SK-N-DZ (cell line): Measurements from ENCODE around the gene DYNLL2.
A peak's percentile ranks its signal among the peaks of the same experiment; 100 is the strongest.
"Not testable (repeated sequence)": the region's sequence is repeated elsewhere in the genome, so short reads cannot be mapped to it uniquely, and the experiment has no call there.

ENCODE experiments used
- DNase-seq: peaks from one replicate; pipeline ENCODE4 v3.0.0-alpha.2; 2015; ENCODE audit warnings: low spot score

The DYNLL2 gene

GRCh38 chr17:58072862-58073261 is 10.4 kb upstream of the DYNLL2 start:
- DNase-seq: no peak

DNA sequence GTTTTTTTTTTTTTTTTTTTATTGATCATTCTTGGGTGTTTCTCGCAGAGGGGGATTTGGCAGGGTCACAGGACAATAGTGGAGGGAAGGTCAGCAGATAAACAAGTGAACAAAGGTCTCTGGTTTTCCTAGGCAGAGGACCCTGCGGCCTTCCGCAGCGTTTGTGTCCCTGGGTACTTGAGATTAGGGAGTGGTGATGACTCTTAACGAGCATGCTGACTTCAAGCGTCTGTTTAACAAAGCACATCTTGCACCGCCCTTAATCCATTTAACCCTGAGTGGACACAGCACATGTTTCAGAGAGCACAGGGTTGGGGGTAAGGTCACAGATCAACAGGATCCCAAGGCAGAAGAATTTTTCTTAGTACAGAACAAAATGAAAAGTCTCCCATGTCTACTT is 10.0 kb upstream of the DYNLL2 start:
- DNase-seq: not testable (repeated sequence)

- DNase-seq: not testable (repeated sequence)
Measured at GRCh38 chr17:58074406-58074805, 8.8 kb upstream of the DYNLL2 start.

- DNase-seq: no peak
Measured at GRCh38 chr17:58079300-58080033, 3.8 kb upstream of the DYNLL2 start.

DNA sequence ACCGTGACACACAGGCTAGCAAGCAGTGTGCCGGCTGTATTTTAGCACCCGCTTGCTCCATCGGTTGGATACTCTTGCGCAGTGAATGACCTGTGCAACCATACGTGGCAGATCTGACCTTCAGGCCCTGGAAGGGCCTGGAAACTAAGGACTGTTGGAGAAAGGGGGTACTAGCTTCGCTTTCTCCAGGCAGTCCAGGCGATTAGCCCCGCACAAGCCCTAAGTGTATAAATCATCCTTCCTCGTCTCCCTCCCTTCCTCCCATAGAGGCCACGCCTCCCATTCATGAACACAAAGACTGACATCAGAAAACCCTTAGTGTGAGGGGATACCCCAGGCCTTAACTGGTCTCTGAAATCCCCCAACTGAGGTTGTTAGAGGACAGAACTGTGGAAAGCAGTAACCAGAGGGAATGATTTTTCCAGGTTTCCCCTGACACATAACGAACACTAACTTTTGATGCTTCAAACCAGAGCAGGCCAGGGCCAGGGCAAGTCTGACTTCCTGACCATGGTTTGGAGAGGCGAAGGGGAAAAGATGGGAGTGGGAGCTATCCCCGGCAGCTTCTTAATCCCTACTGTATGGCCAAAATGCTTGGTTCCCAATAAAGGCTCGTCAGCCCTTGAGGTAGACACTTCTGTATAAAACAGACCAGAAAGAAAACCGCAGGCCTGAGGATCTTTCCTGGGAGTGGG is 1.4 kb upstream of the DYNLL2 start:
- peak; percentile 42 for DNase-seq

- no peak for DNase-seq
Measured at GRCh38 chr17:58082341-58082869, 814 bp upstream of the DYNLL2 start.

DNA sequence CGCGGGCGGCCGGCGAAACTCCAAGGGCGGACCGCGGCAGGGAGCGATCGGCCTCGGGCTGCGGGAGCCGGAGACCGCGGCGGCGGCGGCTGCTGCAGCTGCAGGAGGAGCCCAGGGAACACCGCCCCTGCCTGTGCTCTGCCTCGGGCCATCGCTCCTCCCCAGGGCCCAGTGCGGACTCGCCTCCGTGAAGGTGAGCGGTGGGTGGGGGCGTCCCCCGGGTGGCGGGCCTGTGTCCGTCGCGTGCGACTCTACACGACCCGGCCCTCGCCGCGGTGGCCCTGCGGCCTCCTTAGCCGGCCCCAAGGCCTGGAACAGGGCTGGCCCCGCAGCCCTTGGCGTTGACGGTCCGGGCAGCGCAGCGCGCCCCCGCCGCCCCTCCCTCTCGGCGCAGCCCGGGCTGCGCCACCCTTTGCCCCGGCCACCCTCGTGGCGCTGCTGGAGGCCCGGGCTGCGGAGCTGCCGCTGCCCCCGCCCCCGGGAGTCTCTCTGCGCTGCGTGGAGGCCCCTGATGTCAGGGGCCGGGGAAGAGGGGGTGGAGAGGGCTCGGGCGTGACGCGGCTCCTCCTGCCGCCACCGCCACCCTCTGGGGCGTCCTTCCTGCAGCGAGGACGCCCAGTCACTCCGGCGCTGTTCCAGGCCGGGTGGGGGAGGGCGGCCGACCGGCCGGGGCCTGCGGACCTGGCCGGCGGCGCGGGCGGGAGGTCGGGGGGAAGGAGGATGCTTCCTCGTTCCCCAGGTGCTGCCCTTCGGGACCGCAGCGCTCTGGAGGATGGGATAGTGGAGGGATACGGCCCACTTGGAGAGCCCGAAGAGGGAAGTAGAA is 485 bp downstream of the DYNLL2 start:
- peak; percentile 28 for DNase-seq

DNA sequence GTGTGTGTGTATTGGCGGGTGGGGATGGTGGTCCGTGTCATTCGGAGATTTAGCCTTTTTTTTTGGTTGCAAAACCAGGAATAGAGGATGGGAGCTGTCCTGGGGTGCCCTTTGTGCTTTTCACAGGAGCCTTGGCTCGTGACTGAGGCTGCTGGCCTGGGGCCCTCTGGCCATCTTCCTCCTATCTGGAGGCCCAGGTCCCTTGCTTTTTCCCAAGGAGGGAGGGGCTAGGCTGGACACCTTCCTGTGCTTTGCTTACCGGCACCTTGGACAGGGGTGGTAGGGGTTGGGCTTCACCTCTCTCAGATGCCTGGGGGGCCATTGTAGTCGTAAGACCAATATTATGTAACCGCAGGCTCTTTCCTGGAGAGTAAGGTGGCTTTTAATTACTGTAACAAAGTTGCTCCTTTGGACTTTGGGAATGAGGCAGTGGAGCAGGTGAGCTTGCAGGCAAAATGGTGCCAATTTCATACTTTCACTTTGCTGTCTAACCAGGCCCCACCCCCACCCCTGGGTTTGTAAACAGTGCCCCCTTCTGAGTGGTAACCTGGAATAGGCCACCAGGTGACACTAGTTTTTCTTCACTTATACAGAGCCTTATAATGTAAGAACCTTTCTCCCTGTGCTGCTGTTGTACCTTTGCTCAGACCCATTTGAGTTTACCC is 1.2 kb downstream of the DYNLL2 start:
- DNase-seq: peak; percentile 22

- no peak for DNase-seq
Measured at GRCh38 chr17:58085039-58085715, 2.0 kb downstream of the DYNLL2 start.

GRCh38 chr17:58086953-58087352 is 3.7 kb downstream of the DYNLL2 start:
- no peak for DNase-seq

- no peak for DNase-seq
Measured at GRCh38 chr17:58088624-58089023, 5.4 kb downstream of the DYNLL2 start.

DNA sequence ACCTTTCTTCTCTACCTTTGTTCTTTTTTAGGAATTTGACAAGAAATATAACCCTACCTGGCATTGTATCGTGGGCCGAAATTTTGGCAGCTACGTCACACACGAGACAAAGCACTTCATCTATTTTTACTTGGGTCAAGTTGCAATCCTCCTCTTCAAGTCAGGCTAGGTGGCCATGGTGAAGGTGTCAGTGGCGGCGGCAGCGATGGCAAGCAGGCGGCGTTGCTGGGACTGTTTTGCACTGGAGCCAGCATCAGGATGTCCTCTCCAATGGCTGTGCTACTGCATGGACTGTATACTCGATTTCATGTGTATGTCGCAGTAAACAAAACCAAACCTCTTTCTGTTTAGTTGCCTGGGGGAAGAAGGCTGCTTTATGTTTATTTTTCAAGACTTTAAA is 5.9 kb downstream of the DYNLL2 start:
- no peak for DNase-seq

GRCh38 chr17:58091024-58091567 is 7.9 kb downstream of the DYNLL2 start:
- no peak for DNase-seq

DNA sequence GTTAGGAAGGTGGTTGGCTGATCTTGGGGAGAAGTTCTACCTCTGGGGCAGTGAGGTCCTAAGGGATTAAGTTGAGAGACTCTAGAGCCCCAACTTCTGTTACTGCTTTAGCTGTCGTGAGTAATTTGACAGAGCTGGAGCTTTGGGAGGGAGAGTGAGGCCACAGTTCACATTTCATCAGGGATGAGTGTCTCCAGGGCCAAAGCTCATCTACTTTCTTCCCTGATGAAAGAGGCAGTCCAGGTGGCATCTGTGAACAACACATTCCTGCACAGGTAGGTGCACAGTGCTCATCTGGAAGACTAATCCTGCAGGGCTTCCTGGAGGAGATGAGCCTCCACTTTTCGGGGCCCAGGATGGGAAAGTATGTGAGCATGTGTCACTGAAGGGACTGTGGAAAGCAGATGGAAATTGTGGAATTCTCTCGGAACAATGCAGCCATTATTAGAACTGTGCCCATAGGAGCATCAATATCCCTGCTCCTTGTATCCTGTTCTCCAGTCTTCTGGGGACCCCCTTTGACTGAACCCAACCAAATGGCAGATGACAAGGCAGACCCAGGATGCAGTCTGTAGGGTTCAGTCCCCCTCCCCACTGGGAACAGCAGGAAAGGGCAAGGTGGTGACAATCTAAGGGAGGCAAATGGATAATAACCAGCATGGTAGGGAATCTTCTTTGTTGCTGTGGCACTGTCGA is 9.0 kb downstream of the DYNLL2 start:
- no peak for DNase-seq

DNA sequence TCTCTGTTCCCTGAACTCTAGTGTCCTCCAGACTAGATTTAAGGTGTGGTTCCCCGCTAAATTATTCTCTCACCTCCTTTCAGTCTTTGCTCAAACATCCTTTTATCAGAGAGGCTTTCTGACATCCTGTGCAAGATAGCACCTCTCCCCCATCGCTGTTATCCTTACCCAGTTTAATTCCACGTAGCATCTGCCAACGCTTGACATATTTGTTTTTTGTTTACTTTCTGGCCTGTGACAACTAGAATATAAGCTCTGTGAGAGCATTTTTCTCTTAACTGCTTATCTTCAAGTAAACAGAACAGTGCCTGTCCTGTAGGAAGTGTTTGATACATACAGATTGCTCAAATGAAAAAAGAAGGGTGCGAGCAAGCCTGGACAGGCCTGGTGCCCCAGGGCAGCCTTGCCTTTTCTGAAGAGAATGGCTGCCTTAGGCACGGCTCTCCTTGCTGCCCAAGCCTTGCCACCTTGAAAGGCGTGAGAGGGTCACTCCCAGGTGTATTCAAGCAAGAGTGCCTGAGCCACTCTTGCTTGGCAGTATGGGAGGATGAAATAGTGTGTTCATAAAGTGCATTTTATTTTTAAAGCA is 9.7 kb downstream of the DYNLL2 start:
- no peak for DNase-seq

- no peak for DNase-seq
Measured at GRCh38 chr17:58094118-58094517, 10.9 kb downstream of the DYNLL2 start.

DNA sequence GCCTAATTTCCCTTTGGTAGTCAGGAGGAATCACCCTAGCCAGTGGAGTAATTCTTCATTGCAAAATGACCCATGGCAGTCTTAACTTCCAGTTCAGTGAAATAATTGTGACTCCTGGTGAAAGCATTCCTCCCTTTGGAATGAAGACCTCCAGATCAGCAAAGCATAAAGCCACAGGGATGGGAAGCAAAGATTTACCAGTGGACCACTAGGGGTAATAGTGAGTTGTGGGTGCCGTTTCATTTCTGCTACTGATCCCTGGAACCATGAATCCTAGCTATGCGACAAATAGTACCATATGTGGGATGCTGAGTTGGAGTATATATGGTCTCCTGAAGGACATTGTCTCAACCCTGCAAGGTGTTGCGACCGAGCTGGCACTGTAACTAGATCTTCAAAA is 13.7 kb downstream of the DYNLL2 start:
- DNase-seq: no peak

GRCh38 chr17:58097384-58098088 is 14.3 kb downstream of the DYNLL2 start:
- no peak for DNase-seq

DNA sequence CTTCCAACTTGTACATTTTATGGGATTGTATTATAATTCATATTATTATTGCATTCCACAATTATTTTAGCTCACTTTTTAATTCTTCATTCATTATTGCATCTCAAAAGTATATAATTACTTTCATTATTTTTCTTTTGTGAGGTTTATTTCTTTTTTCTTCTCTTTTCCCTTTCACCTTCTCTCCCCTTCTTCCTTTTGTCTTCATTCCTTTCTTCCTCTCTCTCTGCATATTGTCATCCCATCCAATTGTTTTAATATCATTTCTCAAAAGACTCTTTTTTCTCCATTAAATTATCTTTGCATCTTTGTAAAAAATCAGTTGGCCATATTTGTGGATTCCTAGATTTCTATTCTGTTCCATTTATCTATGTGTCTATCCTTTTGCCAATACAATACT is 17.3 kb downstream of the DYNLL2 start:
- DNase-seq: no peak
